Calu3 (cell line): Measurements from ENCODE around the gene ELL2. TPM values are rescaled to one million over a fixed set of nuclear protein-coding genes. Genes with fewer than 3 reads are reported as not detected.

Experiments
- BruUV-seq: library from RNA; stranded (reverse); fragments of 400-500 nt; replicated peaks from 2 replicates; lab custom pipeline; 2021; lab: Mats Ljungman, UMichigan
- CTCF ChIA-PET: fragments of 300-600 bp; sonication (Branson Sonifier 250); formaldehyde crosslinking; loops from one replicate; lab custom pipeline; 2022; ENCODE audit warnings: antibody characterized with exemption; lab: Charles Lee
- DNase-seq: peaks from one replicate; pipeline ENCODE4 v3.0.0; 2022
- H3K27ac Mint-ChIP-seq: one replicate; pipeline ENCODE4 v1.8.0; 2022; ENCODE audit warnings: mixed read lengths; ENCODE audit not compliant: unreplicated experiment
- H3K27me3 Mint-ChIP-seq: one replicate; pipeline ENCODE4 v1.8.0; 2022; ENCODE audit warnings: mixed read lengths; ENCODE audit not compliant: unreplicated experiment
- H3K36me3 Mint-ChIP-seq: one replicate; pipeline ENCODE4 v1.8.0; 2022; ENCODE audit warnings: mild to moderate bottlenecking, moderate library complexity, mixed read lengths; ENCODE audit not compliant: insufficient read depth, unreplicated experiment
- H3K4me1 Mint-ChIP-seq: one replicate; pipeline ENCODE4 v1.8.0; 2022; ENCODE audit warnings: mild to moderate bottlenecking, low read depth, mixed read lengths; ENCODE audit not compliant: unreplicated experiment
- H3K4me3 Mint-ChIP-seq: one replicate; pipeline ENCODE4 v1.8.0; 2022; ENCODE audit warnings: mild to moderate bottlenecking, low read depth, moderate library complexity, mixed read lengths; ENCODE audit not compliant: unreplicated experiment
- H3K9me3 Mint-ChIP-seq: one replicate; pipeline ENCODE4 v1.8.0; 2022; ENCODE audit warnings: low read depth, mixed read lengths; ENCODE audit not compliant: unreplicated experiment
- intact Hi-C: fragments of 100-400 bp; cut with micrococcal nuclease; formaldehyde crosslinking; loops from one replicate; pipeline ENCODE4 v1.10.0; 2022; ENCODE audit not compliant: unreplicated experiment
- total RNA-seq: library from RNA; stranded (reverse); gene quantifications from 2 replicates; pipeline ENCODE4 v1.2.3, GENCODE V29; 2022
- TF ChIP-seq, protein P1 (sequence below): fragments of 200-600 bp; IDR thresholded peaks from one replicate; pipeline ENCODE4 v1.8.0; 2022; ENCODE audit warnings: antibody characterized with exemption; ENCODE audit not compliant: unreplicated experiment

ELL2 gene
- total RNA-seq, 1 experiment from 2014 or later = 57.7 TPM

DNA sequence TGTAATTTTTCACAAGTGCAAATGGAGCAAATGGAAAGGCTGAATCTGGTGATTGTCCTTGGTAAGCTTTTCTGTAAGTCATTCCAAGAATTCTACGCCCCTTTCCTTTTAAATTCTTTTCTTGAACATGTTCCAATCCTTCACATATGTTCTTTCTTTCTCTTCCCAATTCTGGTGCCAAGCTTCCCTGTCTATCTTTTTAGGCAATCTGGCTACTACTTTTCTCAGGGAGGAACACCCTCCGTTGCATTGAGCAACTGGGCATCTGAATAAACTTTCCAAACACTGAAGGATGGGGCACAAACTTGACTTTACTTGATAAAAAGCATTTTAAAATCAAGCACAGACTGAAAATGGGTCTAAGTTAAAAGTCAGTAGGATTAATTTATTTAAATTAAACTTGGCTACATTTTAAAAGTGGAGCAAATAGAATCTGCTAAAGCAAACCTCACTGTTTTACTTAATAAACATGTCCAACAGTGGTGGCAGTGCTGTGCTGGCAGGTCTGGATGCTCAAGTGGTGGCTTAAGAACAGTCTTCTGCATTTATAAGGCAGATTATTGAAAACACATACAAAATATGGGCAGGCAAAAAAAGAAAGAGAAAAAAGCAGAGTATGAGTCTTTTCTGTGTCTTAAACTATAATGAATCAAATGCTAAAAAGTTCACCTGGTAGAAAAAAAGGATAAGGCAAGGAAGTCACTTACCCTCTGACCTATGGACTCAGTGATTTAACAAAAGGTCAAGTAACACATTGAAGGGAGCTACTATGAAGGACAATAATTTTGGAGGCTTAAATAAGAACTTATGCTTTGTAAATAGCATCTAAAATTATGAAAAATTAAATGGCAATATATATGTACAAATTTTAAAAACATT, 5.4 kb downstream of the ELL2 start:
- H3K4me3 Mint-ChIP-seq = no peak overlapping the region
- intact Hi-C loops = loop anchor here (5.0 kb wide), 1 partner anchor 49 kb away; no protein-coding TSS in a partner anchor
- H3K27me3 Mint-ChIP-seq = no peaks in the 10 kb centered on the region
- CTCF ChIA-PET = no interaction called here
- BruUV-seq = no TSS peak
- H3K4me1 Mint-ChIP-seq = peaks cover 69% of the 10 kb centered on the region
- peaks cover 3% of the 10 kb centered on the region for H3K9me3 Mint-ChIP-seq
- peaks cover 23% of the 10 kb centered on the region for H3K36me3 Mint-ChIP-seq
- no peak for DNase-seq
- no peak overlapping the region for H3K27ac Mint-ChIP-seq
- TF ChIP-seq, protein P1, sequence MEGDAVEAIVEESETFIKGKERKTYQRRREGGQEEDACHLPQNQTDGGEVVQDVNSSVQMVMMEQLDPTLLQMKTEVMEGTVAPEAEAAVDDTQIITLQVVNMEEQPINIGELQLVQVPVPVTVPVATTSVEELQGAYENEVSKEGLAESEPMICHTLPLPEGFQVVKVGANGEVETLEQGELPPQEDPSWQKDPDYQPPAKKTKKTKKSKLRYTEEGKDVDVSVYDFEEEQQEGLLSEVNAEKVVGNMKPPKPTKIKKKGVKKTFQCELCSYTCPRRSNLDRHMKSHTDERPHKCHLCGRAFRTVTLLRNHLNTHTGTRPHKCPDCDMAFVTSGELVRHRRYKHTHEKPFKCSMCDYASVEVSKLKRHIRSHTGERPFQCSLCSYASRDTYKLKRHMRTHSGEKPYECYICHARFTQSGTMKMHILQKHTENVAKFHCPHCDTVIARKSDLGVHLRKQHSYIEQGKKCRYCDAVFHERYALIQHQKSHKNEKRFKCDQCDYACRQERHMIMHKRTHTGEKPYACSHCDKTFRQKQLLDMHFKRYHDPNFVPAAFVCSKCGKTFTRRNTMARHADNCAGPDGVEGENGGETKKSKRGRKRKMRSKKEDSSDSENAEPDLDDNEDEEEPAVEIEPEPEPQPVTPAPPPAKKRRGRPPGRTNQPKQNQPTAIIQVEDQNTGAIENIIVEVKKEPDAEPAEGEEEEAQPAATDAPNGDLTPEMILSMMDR = no peak

GRCh38 chr5:95954716-95955115, 6.9 kb downstream of the ELL2 start:
- Mint-ChIP-seq H3K4me1 (peaks cover 62% of the 10 kb centered on the region), H3K27ac (peak overlapping the region; percentile 19), H3K36me3 (peaks cover 8% of the 10 kb centered on the region), H3K4me3 (no peak overlapping the region), H3K27me3 (no peaks in the 10 kb centered on the region), H3K9me3 (peaks cover 3% of the 10 kb centered on the region)
- TF ChIP-seq, protein P1 = no peak
- CTCF ChIA-PET = interaction anchor here (0.7 kb wide), 1 partner anchor 17 kb away, joined by 3 read pairs; no protein-coding TSS in a partner anchor
- no TSS peak for BruUV-seq
- DNase-seq = no peak
- intact Hi-C loops = loop anchor here (5.0 kb wide), 1 partner anchor 47 kb away; no protein-coding TSS in a partner anchor

- CTCF ChIA-PET = no interaction called here
- no peak overlapping the region for H3K4me3 Mint-ChIP-seq
- intact Hi-C loops = no loop called here
- peak overlapping the region; percentile 1 for H3K27ac Mint-ChIP-seq
- peaks cover 49% of the 10 kb centered on the region for H3K4me1 Mint-ChIP-seq
- TF ChIP-seq, protein P1 = no peak
- H3K27me3 Mint-ChIP-seq = no peaks in the 10 kb centered on the region
- no peak for DNase-seq
- no TSS peak for BruUV-seq
- H3K36me3 Mint-ChIP-seq = peaks cover 5% of the 10 kb centered on the region
- peaks cover 3% of the 10 kb centered on the region for H3K9me3 Mint-ChIP-seq
These were observed 8.5 kb downstream of the ELL2 start for GRCh38 chr5:95953021-95953702.

GRCh38 chr5:95951916-95952315, 9.7 kb downstream of the ELL2 start:
- DNase-seq = no peak
- CTCF ChIA-PET = interaction anchor here (1.3 kb wide), 1 partner anchor 87 kb away, joined by 4 read pairs; no protein-coding TSS in a partner anchor
- TF ChIP-seq, protein P1 = no peak
- no peaks in the 10 kb centered on the region for H3K27me3 Mint-ChIP-seq
- H3K9me3 Mint-ChIP-seq = peaks cover 3% of the 10 kb centered on the region
- BruUV-seq = no TSS peak
- peaks cover 44% of the 10 kb centered on the region for H3K4me1 Mint-ChIP-seq
- H3K27ac Mint-ChIP-seq = no peak overlapping the region
- H3K4me3 Mint-ChIP-seq = no peak overlapping the region
- H3K36me3 Mint-ChIP-seq = peaks cover 5% of the 10 kb centered on the region
- intact Hi-C loops = no loop called here
